Astrocyte (in vitro differentiated cells and primary cell): ENCODE measurements around the gene CHCHD3. TPM values are rescaled to one million over a fixed set of nuclear protein-coding genes. Genes with fewer than 3 reads are reported as not detected.

Experiments
- DNase-seq: peaks from one replicate; pipeline ENCODE4 v3.0.0-alpha.2; 2010; ENCODE audit warnings: low read depth
- FAIRE-seq: peaks from 2 replicates; lab custom pipeline; 2011; peaks lifted over from hg19 to GRCh38; lab: Jason Lieb, UNC
- H2AFZ ChIP-seq: 2 replicates; pipeline ENCODE4 v1.6.0; 2012; ENCODE audit warnings: low read depth, low read length, inconsistent platforms
- H3K27ac ChIP-seq: 2 replicates; pipeline ENCODE4 v1.5.1; 2011; ENCODE audit warnings: low read depth, low read length, inconsistent platforms
- H3K27me3 ChIP-seq: 2 replicates; pipeline ENCODE4 v1.6.0; 2011; ENCODE audit warnings: low read length, inconsistent platforms; ENCODE audit not compliant: insufficient read depth
- H3K36me3 ChIP-seq: 2 replicates; pipeline ENCODE4 v1.5.1; 2011; ENCODE audit warnings: low read length, inconsistent platforms; ENCODE audit not compliant: insufficient read depth
- H3K4me1 ChIP-seq: 2 replicates; pipeline ENCODE4 v1.5.1; 2011; ENCODE audit warnings: low read length, inconsistent platforms; ENCODE audit not compliant: insufficient read depth
- H3K4me2 ChIP-seq: 2 replicates; pipeline ENCODE4 v1.6.0; 2012; ENCODE audit warnings: low read length, inconsistent platforms
- H3K4me3 ChIP-seq: 2 replicates; pipeline ENCODE4 v1.5.1; 2011; ENCODE audit warnings: low read depth, mild to moderate bottlenecking, low read length, inconsistent platforms; ENCODE audit not compliant: insufficient read depth
- H3K79me2 ChIP-seq: 2 replicates; pipeline ENCODE4 v1.6.0; 2012; ENCODE audit warnings: mild to moderate bottlenecking, low read length, inconsistent platforms; ENCODE audit not compliant: insufficient read depth
- H3K9ac ChIP-seq: 2 replicates; pipeline ENCODE4 v1.6.0; 2012; ENCODE audit warnings: mild to moderate bottlenecking, low read length, inconsistent platforms
- H3K9me3 ChIP-seq: 2 replicates; pipeline ENCODE4 v1.5.1; 2012; ENCODE audit warnings: low read depth, mild to moderate bottlenecking, low read length, inconsistent platforms; ENCODE audit not compliant: insufficient read depth
- H4K20me1 ChIP-seq: 2 replicates; pipeline ENCODE4 v1.6.0; 2012; ENCODE audit warnings: low read length, inconsistent platforms; ENCODE audit not compliant: insufficient read depth
- H3K27ac Mint-ChIP-seq: one replicate; pipeline ENCODE4 v1.8.0; 2021; ENCODE audit warnings: mild to moderate bottlenecking, mixed read lengths; ENCODE audit not compliant: unreplicated experiment
- H3K27me3 Mint-ChIP-seq: one replicate; pipeline ENCODE4 v1.8.0; 2021; ENCODE audit warnings: low read depth, mixed read lengths; ENCODE audit not compliant: unreplicated experiment
- H3K36me3 Mint-ChIP-seq: one replicate; pipeline ENCODE4 v1.8.0; 2021; ENCODE audit warnings: low read depth, mixed read lengths; ENCODE audit not compliant: unreplicated experiment
- H3K4me1 Mint-ChIP-seq: one replicate; pipeline ENCODE4 v1.8.0; 2021; ENCODE audit warnings: low read depth, mixed read lengths; ENCODE audit not compliant: unreplicated experiment
- H3K4me3 Mint-ChIP-seq: one replicate; pipeline ENCODE4 v1.8.0; 2021; ENCODE audit warnings: mild to moderate bottlenecking, moderate library complexity, mixed read lengths; ENCODE audit not compliant: unreplicated experiment
- H3K9me3 Mint-ChIP-seq: one replicate; pipeline ENCODE4 v1.8.0; 2021; ENCODE audit warnings: mild to moderate bottlenecking, mixed read lengths; ENCODE audit not compliant: unreplicated experiment
- EZH2 ChIP-seq: IDR thresholded peaks from 2 replicates; pipeline ENCODE4 v1.6.1; 2012; ENCODE audit warnings: mild to moderate bottlenecking, low read length, inconsistent platforms; ENCODE audit not compliant: insufficient read depth
- total RNA-seq: library from RNA; stranded (reverse); gene quantifications from 2 replicates; pipeline ENCODE4 v1.2.1, GENCODE V29; 2021
- TF ChIP-seq, protein P1 (sequence below): IDR thresholded peaks from 2 replicates; pipeline ENCODE4 v1.5.1; 2011; ENCODE audit warnings: low read depth, mild to moderate bottlenecking, inconsistent platforms, low read length, moderate library complexity; ENCODE audit not compliant: insufficient read depth

Gene CHCHD3
- total RNA-seq, 1 donor from 2014 or later = 63.1 TPM

DNA sequence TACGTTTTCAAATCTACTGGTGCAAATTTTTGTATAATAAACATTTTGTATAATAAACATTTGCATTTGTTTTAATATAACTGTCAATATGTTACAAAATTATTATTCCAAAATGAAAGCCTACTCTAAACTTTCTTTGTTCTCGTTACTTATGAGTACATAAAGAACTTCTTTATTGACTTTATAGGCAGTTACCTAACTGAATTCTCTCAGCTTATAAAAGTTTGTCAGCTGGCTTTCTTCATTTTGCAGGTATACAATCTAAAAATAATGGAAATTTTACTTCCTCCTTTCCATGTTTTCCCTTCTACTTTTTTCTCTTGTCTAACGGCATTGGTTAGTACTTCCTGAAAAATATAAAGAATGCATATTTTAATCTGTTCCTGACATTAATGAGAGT lies 137.1 kb downstream of the CHCHD3 start:
- no peaks in the 10 kb centered on the region for H3K4me1 ChIP-seq
- FAIRE-seq (no peak), DNase-seq (no peak)
- no peaks in the 10 kb centered on the region for H3K27me3 Mint-ChIP-seq
- H3K9me3 ChIP-seq = no peaks in the 10 kb centered on the region
- H3K27ac ChIP-seq = no peak overlapping the region
- no peaks in the 10 kb centered on the region for H3K79me2 ChIP-seq
- TF ChIP-seq, protein P1, sequence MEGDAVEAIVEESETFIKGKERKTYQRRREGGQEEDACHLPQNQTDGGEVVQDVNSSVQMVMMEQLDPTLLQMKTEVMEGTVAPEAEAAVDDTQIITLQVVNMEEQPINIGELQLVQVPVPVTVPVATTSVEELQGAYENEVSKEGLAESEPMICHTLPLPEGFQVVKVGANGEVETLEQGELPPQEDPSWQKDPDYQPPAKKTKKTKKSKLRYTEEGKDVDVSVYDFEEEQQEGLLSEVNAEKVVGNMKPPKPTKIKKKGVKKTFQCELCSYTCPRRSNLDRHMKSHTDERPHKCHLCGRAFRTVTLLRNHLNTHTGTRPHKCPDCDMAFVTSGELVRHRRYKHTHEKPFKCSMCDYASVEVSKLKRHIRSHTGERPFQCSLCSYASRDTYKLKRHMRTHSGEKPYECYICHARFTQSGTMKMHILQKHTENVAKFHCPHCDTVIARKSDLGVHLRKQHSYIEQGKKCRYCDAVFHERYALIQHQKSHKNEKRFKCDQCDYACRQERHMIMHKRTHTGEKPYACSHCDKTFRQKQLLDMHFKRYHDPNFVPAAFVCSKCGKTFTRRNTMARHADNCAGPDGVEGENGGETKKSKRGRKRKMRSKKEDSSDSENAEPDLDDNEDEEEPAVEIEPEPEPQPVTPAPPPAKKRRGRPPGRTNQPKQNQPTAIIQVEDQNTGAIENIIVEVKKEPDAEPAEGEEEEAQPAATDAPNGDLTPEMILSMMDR = no peak
- no peak for TF ChIP-seq EZH2
- no peak overlapping the region for H3K4me3 Mint-ChIP-seq
- no peak overlapping the region for H3K9ac ChIP-seq
- no peaks in the 10 kb centered on the region for H3K27me3 ChIP-seq
- H3K27ac Mint-ChIP-seq = no peak overlapping the region
- no peaks in the 10 kb centered on the region for H3K36me3 ChIP-seq
- no peaks in the 10 kb centered on the region for H3K36me3 Mint-ChIP-seq
- no peaks in the 10 kb centered on the region for H3K9me3 Mint-ChIP-seq
- no peak overlapping the region for H3K4me3 ChIP-seq
- H4K20me1 ChIP-seq = peaks cover 3% of the 10 kb centered on the region
- no peaks in the 10 kb centered on the region for H3K4me1 Mint-ChIP-seq
- H2AFZ ChIP-seq = no peak overlapping the region
- H3K4me2 ChIP-seq = no peak overlapping the region

DNA sequence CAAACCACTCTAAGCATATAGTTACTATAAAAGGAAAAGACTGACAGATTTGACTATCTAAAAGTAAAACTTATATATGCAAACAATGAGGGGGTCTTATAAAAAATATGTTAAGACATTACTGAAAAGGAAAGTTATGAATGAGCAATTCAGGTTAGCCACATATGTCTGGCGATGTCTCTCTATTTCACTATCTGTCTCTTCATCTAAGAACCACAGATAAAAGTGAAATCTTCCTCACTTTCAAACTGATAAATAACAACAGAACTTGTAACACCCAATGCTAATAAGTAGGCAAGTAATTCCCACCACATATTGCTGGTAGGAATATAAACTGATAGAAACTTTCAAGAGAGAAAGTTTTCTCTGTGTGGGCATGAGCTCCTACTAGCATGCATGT lies 138.2 kb downstream of the CHCHD3 start:
- no peak overlapping the region for H3K4me3 Mint-ChIP-seq
- Histone ChIP-seq H3K36me3 (no peaks in the 10 kb centered on the region), H3K79me2 (no peaks in the 10 kb centered on the region), H3K4me1 (no peaks in the 10 kb centered on the region), H3K4me2 (no peak overlapping the region), H4K20me1 (peaks cover 3% of the 10 kb centered on the region), H3K9me3 (no peaks in the 10 kb centered on the region), H2AFZ (no peak overlapping the region), H3K27ac (no peak overlapping the region), H3K4me3 (no peak overlapping the region), H3K27me3 (no peaks in the 10 kb centered on the region), H3K9ac (no peak overlapping the region)
- H3K36me3 Mint-ChIP-seq = no peaks in the 10 kb centered on the region
- no peaks in the 10 kb centered on the region for H3K4me1 Mint-ChIP-seq
- H3K27ac Mint-ChIP-seq = no peak overlapping the region
- TF ChIP-seq EZH2 = no peak
- TF ChIP-seq, protein P1 = no peak
- no peaks in the 10 kb centered on the region for H3K9me3 Mint-ChIP-seq
- no peaks in the 10 kb centered on the region for H3K27me3 Mint-ChIP-seq
- DNase-seq (no peak), FAIRE-seq (no peak)

DNA sequence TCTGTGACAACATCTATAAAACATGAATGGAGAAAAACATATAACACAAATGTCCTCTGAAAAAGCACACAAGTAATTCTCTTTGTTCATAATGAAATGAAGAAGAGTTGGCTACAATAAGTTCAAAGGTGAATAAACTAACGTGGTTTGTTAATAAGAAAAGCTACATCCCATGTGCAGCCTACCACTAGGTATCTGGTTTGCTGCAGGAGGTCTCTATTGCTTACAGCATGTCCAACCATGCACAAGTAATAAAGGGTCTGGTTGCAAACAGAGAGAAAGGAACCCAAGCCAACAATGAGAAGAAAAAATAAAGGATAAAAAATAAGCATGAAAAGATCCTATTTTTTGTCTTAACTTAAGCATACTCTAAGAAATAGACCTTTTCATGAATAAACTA lies 139.2 kb downstream of the CHCHD3 start:
- no peaks in the 10 kb centered on the region for H3K9me3 Mint-ChIP-seq
- Histone ChIP-seq H3K79me2 (no peaks in the 10 kb centered on the region), H3K36me3 (no peaks in the 10 kb centered on the region), H4K20me1 (peaks cover 3% of the 10 kb centered on the region), H3K27me3 (no peaks in the 10 kb centered on the region), H3K9ac (no peak overlapping the region), H3K4me3 (no peak overlapping the region), H3K4me2 (no peak overlapping the region), H3K27ac (no peak overlapping the region), H3K9me3 (no peaks in the 10 kb centered on the region), H2AFZ (no peak overlapping the region), H3K4me1 (no peaks in the 10 kb centered on the region)
- no peaks in the 10 kb centered on the region for H3K27me3 Mint-ChIP-seq
- no peaks in the 10 kb centered on the region for H3K36me3 Mint-ChIP-seq
- DNase-seq (peak; percentile 20), FAIRE-seq (no peak)
- no peaks in the 10 kb centered on the region for H3K4me1 Mint-ChIP-seq
- TF ChIP-seq EZH2 = no peak
- TF ChIP-seq, protein P1 = no peak
- H3K27ac Mint-ChIP-seq = no peak overlapping the region
- H3K4me3 Mint-ChIP-seq = no peak overlapping the region
